GM18508 (cell line): ENCODE measurements around the gene FLVCR1.
A peak's percentile ranks its signal among the peaks of the same experiment; 100 is the strongest.
"Not testable (repeated sequence)": the region's sequence is repeated elsewhere in the genome, so short reads cannot be mapped to it uniquely, and the experiment has no call there.

Experiments
- ATAC-seq: cut with Tn5 transposase; IDR thresholded peaks from one replicate; pipeline ENCODE4 v1.9.1; 2021; ENCODE audit warnings: moderate number of reproducible peaks; ENCODE audit not compliant: insufficient read depth, unreplicated experiment

Gene FLVCR1

DNA sequence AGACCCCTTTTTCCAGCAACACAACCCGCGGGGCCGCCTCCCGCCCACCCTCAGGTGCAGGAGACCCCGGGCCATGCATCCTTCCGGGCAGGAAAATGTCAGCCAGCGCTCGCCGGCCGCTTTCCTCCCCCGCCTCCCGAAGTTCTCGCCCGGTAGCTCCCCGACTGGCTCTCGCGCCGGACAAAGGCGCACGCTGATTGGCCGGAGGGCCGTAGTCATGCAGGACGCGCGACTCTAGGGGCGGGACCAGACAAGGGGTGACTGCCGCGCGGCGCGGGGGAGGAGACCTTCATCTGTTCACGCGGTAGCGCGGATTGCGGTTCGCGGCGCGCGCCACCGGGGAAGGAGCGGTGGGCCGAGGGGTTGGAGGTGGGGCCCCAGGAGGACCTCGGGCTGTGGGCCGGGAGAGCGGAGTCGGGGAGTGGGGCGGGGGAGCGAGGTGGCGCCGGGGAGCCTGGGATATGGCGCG lies at the start of gene FLVCR1:
TSS of gene FLVCR1 (plus strand) at position 284 of the 469 bp plus-strand sequence. CDS start at position 462, 178 bp downstream.
- peak; percentile 49 for ATAC-seq

DNA sequence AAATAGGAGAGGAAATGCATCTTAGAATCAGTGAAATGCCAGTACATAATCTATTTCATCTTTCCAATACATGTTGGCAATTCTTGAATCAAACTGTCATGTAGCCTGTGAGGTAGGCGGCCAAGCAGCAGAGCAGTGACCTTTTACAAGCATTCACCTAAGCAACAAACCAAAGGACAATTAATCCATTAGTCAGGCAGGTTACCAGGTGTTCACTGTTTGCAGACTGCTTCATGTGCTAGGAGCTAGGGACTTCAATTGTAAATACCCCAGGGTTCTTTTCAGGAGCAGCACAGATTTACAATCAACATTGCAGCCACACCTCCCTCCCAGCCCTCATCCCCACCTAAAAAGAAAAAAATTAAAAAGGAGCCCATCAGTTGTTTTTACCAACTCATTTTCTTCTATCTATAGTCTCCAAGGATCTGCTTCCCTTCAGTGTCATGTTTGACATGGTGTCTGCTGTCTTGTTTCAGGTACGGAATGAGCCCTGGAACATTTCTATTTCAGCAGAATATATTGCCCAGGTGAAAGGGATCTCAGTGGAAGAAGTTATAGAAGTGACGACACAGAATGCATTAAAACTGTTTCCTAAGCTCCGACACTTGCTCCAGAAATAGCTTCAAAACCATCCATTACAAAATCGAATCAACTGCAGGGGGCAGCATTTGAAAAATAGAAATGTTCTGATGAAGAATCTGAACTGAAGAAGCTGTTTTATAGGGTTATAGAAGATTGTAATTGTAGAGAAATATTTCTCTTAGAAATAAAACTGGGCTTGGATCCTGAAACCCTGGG lies 43.3 kb upstream of the FLVCR1 start:
- no peak for ATAC-seq

DNA sequence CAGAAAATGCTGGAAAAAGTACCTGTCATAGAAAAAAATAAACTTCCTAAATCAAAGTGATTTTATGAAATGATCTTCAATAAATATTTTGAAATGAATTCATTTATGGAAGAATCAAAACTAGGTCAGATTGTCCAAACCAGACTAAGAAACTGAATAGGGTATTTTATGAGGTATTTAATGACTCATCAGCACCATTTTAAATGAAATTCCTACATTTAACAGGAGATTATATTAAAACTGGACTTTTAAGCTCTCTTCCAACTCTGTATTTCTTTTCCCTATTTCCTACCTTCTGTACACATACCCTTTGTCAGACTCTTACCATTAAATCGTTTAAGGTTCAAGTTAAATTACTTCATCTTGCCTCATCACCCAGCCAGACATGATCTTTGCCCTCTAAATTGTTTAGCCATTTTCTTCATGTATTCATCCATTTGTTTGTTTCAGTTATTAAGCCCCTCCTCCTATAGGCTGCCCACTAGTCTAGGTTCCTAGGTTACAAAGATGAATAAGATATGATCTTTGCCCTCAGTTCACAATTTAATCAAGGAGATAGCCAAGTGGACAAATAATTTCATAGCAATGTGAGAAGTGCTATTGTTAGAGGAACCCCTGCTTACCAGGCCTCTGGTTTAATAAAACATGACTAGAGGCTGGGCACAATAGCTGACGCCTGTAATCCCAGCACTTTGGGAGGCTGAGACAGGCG lies 41.4 kb upstream of the FLVCR1 start:
- ATAC-seq, result no peak

DNA sequence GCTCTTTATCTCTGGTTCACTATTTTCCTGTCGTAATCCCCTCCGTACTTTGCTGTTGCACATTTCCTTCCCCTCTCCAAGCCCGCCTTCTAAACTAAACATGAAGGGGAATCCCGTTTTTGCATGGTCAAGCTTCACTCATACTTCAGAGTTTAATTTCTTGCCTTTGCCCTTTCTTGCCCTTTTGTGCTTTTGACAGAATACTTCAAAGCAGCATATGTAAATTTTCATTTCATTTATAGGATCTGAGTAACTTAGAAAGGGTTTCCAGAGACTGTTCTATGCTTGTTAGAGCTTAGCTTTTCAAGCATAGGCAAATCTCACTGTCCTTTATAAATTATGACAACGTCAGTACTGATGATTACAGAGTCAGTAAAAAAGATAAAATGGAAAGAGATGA lies 38.3 kb upstream of the FLVCR1 start:
- no peak for ATAC-seq

DNA sequence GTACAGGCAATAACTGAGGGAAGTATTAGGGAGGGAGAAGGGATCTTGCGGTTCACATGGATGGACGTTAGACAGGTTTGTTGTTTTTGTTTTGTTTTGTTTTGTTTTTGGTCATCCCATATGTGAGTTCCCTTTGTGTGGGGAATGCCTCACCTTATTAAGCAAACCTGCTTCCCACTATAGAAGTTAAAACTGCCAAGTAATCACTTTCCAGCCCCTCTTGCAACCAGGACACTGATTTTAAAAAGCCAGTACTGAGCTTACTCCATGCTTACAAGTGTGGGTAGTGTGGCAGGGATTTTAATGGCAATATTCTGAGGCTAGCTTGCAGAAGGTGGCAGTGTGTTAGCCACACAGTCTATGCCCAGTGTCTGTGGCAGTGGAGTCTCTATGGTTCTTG lies 37.1 kb upstream of the FLVCR1 start:
- ATAC-seq, result no peak

DNA sequence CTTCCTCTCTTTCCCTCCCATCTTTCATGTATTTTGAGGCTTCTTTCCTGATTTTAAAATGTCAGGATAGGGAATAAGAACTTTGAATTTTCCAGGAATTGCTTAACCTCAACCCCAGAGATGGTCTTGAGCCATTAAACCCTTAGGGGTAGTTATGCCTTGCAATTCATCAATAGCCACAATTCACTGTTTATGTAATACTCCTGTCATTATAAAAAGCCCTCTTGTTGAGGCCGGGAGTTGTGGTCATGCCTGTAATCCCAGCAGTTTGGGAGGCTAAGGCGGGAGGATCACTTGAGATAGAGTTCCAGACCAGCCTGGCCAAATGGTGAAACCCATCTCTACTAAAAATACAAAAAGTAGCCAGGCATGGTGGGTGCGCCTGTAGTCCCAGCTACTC lies 35.1 kb upstream of the FLVCR1 start:
- ATAC-seq, result no peak

GRCh38 chr1:212824201-212824600 lies 33.9 kb upstream of the FLVCR1 start:
- ATAC-seq, result no peak

DNA sequence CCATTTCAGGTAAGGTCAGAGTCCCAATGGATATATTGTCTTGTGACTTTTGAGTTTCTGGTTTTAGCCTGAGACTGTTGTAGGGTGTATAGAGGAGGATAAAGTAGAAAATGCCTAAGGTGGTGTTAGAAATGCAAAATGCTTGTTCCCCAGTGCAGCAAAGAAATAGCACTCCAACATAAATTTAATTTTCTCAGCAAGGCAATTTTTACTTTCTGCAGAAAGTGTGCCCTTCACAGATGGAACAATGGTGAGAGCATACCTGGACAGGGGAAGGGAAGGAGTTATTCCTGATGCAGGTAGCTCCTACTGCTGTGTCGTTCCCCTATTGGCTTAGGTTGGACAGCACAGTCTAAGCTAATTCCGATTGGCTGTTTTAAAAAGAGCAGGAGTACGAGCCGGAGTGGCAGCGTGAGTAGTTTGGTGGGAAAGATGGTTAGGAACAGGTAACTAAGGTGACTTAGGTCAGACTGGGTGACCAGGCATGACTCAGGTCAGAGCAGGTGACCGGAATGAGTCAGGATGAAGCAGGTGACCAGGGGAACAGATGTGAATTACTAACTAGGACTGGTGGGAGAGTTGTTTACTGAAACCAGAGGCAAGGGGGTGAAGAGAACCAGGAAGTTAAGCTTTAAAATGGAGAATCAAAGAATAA lies 32.1 kb upstream of the FLVCR1 start:
- no peak for ATAC-seq

DNA sequence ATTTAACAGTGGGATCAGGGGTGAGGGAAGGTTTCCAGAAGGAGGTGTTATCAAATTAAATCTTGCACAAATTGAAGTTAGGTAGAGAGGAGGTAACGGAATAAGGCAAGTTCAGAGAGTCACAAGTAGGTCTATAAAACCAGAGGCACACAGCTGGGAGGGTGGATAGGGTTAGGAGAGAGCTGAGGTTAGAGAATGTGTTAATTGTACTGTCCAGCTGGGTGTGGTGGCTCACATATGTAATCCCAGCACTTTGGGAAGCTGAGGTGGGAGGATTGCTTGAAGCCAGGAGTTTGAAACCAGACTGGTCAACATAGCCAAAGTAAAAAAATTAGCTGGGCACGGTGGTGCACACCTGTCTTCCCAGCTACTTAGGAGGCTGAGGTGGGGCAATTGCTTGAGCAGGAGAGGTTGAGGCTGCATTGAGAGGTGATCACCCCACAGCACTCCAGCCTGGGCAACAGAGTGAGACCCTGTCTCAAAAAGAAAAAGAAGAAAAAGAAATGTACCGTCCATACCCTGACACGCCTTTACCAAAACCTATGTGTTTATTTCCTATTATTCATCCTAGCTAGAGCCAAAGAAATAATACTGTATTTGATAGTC lies 30.8 kb upstream of the FLVCR1 start:
- no peak for ATAC-seq

GRCh38 chr1:212827831-212828278 lies 30.2 kb upstream of the FLVCR1 start:
- ATAC-seq, result no peak

GRCh38 chr1:212828395-212828794 lies 29.7 kb upstream of the FLVCR1 start:
- no peak for ATAC-seq

GRCh38 chr1:212833211-212834207 lies 24.6 kb upstream of the FLVCR1 start:
- peak; percentile 73 for ATAC-seq

DNA sequence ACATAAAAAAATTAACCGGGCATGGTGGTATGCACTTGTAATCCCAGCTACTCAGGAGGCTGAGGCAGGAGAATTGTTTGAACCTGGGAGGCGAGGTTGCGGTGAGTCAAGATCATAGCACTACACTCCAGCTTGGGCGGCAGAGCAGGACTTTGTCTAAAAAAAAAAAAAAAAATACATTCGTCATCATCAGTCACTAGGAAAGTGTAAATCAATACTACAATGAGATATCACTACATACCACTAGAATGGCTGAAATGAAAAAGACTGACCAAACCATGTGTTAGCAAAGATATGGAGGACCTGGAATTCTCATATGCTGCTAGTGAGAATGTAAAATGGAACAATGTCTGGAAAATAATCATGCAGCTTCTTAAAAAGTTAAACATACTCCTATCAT lies 19.9 kb upstream of the FLVCR1 start:
- ATAC-seq, result no peak

DNA sequence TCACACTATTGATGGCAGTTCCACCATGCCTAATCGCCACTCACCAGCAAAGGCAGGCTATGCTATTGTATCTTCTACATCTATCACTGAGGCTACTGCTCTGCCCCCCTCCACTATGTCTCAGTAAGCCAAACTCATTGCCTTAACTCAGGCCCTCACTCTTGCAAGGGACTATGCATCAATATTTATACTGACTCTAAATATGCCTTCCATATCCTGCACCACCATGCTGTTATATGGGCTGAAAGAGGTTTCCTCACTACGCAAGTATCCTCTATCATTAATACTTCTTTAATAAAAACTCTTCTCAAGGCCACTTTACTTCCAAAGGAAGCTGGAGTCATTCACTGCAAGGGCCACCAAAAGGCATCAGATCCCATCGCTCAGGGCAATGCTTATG lies 13.6 kb upstream of the FLVCR1 start:
- ATAC-seq, result not testable (repeated sequence)

DNA sequence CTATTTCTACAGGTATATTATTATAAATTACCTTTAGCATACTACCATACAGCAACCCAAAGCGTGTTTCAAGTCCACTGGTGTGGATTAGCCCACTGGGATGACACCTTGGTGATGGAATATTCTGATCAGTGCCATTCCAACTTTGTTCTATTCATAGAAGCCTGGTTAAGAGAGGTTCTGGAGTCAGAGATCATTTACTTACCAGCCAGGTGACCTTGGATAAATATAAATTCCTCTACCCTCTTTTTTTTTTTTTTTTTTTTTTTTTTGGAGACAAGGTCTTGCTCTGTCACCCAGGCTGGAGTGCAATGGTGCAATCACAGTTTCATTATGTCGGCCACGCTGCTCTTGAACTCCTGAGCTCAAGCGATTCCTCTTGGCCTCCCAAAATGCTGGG lies 10.5 kb upstream of the FLVCR1 start, which contains the start of gene SPATA45:
TSS of gene SPATA45 (minus strand) at position 101 of the 400 bp plus-strand sequence. CDS start 11,500 bp downstream, outside the sequence.
- ATAC-seq, result no peak

- no peak for ATAC-seq
Observed at GRCh38 chr1:212852105-212852688, 5.9 kb upstream of the FLVCR1 start.

GRCh38 chr1:212853658-212854057 lies 4.4 kb upstream of the FLVCR1 start:
- ATAC-seq, result no peak

GRCh38 chr1:212856755-212857154 lies 1.3 kb upstream of the FLVCR1 start:
- no peak for ATAC-seq
